Measurements from ENCODE around the gene OBSCN. TPM values are rescaled to one million over a fixed set of nuclear protein-coding genes. Genes with fewer than 3 reads are reported as not detected.

The OBSCN gene
- total and polyA plus RNA-seq, 12 donors = 176 to 639 (median 407) TPM

GRCh38 chr1:228190778-228191177, 17.1 kb upstream of the OBSCN start:
- H3K4me1 ChIP-seq = peaks cover 0 to 8% (median 0%) of the 10 kb centered on the region in 9 donors
- WGBS, 2 donors = 90 to 96% methylated on average over 5 of the region's 5 CpGs
- H3K9me3 ChIP-seq = peaks cover 0 to 14% (median 0%) of the 10 kb centered on the region in 11 donors
- H3K36me3 ChIP-seq = peaks cover 0 to 3% (median 0%) of the 10 kb centered on the region in 9 donors
- no peak overlapping the region for H3K27ac ChIP-seq
- ATAC-seq (peak in 1 of 8 donors; percentile 11), DNase-seq (no peak)
- H3K27me3 ChIP-seq = no peaks in the 10 kb centered on the region
- no peak overlapping the region for H3K4me3 ChIP-seq
- intact Hi-C loops (cut with DNase I) = no loop called here
- TF ChIP-seq CTCF (IDR thresholded peaks at IDR 0.05) = no peak

GRCh38 chr1:228194436-228194835, 13.4 kb upstream of the OBSCN start:
- TF ChIP-seq CTCF (IDR thresholded peaks at IDR 0.05) = no peak
- Histone ChIP-seq H3K27ac (no peak overlapping the region), H3K4me3 (no peak overlapping the region), H3K36me3 (no peaks in the 10 kb centered on the region), H3K27me3 (no peaks in the 10 kb centered on the region), H3K4me1 (peaks cover 0 to 15% (median 0%) of the 10 kb centered on the region in 9 donors), H3K9me3 (peaks cover 0 to 16% (median 10%) of the 10 kb centered on the region in 11 donors)
- 82 to 85% methylated on average over 3 of the region's 3 CpGs for WGBS, 2 donors
- no peak for DNase-seq
- intact Hi-C loops (cut with DNase I) = no loop called here
- no peak for ATAC-seq

GRCh38 chr1:228194921-228195812, 12.7 kb upstream of the OBSCN start:
- Histone ChIP-seq H3K4me3 (no peak overlapping the region), H3K9me3 (peaks cover 0 to 23% (median 12%) of the 10 kb centered on the region in 11 donors), H3K36me3 (no peaks in the 10 kb centered on the region), H3K4me1 (peaks cover 0 to 15% (median 0%) of the 10 kb centered on the region in 9 donors), H3K27ac (no peak overlapping the region), H3K27me3 (no peaks in the 10 kb centered on the region)
- intact Hi-C loops (cut with DNase I) = no loop called here
- DNase-seq (no peak), ATAC-seq (no peak)
- no peak for TF ChIP-seq CTCF (IDR thresholded peaks at IDR 0.05)
- WGBS, 2 donors = 85 to 94% methylated on average over 8 of the region's 8 CpGs

GRCh38 chr1:228197555-228198147, 10.2 kb upstream of the OBSCN start:
- no peak for TF ChIP-seq CTCF (IDR thresholded peaks at IDR 0.05)
- no peak overlapping the region for H3K4me3 ChIP-seq
- DNase-seq (peak in 1 of 2 donors; percentile 46), ATAC-seq (peak; percentile 80 to 97 (median 92))
- WGBS, 2 donors = 77 to 83% methylated on average over 4 of the region's 4 CpGs
- H3K27me3 ChIP-seq = no peaks in the 10 kb centered on the region
- no peaks in the 10 kb centered on the region for H3K36me3 ChIP-seq
- peak overlapping the region in 7 of 10 donors; percentile 16 to 82 (median 70) for H3K27ac ChIP-seq
- H3K4me1 ChIP-seq = peaks cover 0 to 10% (median 0%) of the 10 kb centered on the region in 9 donors
- intact Hi-C loops (cut with DNase I) = no loop called here
- H3K9me3 ChIP-seq = peaks cover 0 to 27% (median 12%) of the 10 kb centered on the region in 11 donors
